Keratinocyte (primary cell): ENCODE data around the gene OR2S2.

Experiments used
- EZH2 ChIP-seq: IDR thresholded peaks from one replicate; pipeline ENCODE4 v1.6.1; 2012; ENCODE audit warnings: inconsistent platforms, mild to moderate bottlenecking, low read length, moderate library complexity
- TF ChIP-seq, protein P1 (sequence below), 3 experiments: IDR thresholded peaks in 1 of 3; conservative IDR thresholded peaks in 1 of 3; optimal IDR thresholded peaks in 1 of 3; 2 replicates in 2 of 3; 3 replicates in 1 of 3; pipeline versions ENCODE3 to v1.5.1; 2011; ENCODE audit warnings: low read length in 3 of 3, mild to moderate bottlenecking in 3 of 3, moderate library complexity in 2 of 3, control low read depth in 1 of 3, inconsistent platforms in 1 of 3; ENCODE audit not compliant: insufficient read depth in 2 of 3; ENCODE audit errors: extremely low read depth in 1 of 3

DNA sequence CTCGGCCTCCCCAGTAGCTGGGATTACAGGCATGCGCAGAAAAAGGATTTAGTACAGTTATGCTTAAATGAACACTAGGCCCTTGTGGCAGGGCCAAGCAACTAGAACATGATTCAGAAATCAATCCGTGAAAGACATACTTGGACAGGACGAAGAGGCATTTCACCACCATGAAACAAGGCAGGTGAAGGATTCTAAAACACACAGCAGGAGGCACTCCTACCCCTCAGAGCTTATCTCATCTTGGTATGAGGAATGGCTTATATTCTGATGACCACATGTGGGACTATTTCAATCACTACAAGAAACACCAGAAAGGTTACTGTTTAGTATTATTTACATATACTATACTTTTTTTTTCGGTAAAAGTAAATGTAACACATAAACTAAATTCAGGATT is 15.7 kb downstream of the OR2S2 start:
- TF ChIP-seq, protein P1, sequence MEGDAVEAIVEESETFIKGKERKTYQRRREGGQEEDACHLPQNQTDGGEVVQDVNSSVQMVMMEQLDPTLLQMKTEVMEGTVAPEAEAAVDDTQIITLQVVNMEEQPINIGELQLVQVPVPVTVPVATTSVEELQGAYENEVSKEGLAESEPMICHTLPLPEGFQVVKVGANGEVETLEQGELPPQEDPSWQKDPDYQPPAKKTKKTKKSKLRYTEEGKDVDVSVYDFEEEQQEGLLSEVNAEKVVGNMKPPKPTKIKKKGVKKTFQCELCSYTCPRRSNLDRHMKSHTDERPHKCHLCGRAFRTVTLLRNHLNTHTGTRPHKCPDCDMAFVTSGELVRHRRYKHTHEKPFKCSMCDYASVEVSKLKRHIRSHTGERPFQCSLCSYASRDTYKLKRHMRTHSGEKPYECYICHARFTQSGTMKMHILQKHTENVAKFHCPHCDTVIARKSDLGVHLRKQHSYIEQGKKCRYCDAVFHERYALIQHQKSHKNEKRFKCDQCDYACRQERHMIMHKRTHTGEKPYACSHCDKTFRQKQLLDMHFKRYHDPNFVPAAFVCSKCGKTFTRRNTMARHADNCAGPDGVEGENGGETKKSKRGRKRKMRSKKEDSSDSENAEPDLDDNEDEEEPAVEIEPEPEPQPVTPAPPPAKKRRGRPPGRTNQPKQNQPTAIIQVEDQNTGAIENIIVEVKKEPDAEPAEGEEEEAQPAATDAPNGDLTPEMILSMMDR (optimal IDR thresholded peaks at IDR 0.05 in 1 of 3, IDR thresholded peaks at IDR 0.05 in 1 of 3, conservative IDR thresholded peaks at IDR 0.05 in 1 of 3; ENCODE audit: extremely low read depth in 1 of 3, insufficient read depth in 2 of 3, low read length in 3 of 3), result no peak
- TF ChIP-seq EZH2, result no peak
